Fibroblast of mammary gland (primary cell): ENCODE results near the gene FAAH.

Source experiments
- DNase-seq: peaks from one replicate; pipeline ENCODE4 v3.0.0-alpha.2; 2010; ENCODE audit warnings: low read depth
- H3K4me3 ChIP-seq: 2 replicates; pipeline ENCODE4 v1.5.1; 2011; ENCODE audit warnings: low read depth, mild to moderate bottlenecking, low read length, moderate library complexity; ENCODE audit not compliant: control insufficient read depth
- TF ChIP-seq, protein P1 (sequence below): conservative IDR thresholded peaks from 2 replicates; pipeline ENCODE4 v1.5.1; 2011; ENCODE audit warnings: low read depth, low read length, inconsistent platforms; ENCODE audit not compliant: control insufficient read depth, insufficient read depth

FAAH gene

DNA sequence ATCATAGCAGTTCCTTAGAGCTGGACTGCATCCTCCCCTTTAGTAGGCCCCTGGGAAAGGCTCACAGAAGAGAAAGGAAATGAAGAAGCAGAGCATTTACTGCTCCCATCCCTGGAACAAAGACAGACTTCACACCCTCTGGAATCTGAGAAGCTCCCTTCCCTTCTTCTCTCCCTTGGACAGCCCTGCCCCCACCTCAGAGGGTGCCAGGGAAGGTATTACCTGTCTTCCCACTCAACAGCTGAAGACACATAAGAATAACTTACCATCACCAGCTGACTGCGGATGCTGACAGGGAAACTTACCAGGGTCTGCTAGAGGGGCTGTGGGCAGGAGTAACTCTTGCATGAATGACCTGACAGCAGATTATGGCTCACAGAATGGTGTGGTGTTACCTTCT, 14.1 kb upstream of the FAAH start:
- DNase-seq: no peak
- TF ChIP-seq, protein P1, sequence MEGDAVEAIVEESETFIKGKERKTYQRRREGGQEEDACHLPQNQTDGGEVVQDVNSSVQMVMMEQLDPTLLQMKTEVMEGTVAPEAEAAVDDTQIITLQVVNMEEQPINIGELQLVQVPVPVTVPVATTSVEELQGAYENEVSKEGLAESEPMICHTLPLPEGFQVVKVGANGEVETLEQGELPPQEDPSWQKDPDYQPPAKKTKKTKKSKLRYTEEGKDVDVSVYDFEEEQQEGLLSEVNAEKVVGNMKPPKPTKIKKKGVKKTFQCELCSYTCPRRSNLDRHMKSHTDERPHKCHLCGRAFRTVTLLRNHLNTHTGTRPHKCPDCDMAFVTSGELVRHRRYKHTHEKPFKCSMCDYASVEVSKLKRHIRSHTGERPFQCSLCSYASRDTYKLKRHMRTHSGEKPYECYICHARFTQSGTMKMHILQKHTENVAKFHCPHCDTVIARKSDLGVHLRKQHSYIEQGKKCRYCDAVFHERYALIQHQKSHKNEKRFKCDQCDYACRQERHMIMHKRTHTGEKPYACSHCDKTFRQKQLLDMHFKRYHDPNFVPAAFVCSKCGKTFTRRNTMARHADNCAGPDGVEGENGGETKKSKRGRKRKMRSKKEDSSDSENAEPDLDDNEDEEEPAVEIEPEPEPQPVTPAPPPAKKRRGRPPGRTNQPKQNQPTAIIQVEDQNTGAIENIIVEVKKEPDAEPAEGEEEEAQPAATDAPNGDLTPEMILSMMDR: no peak
- H3K4me3 ChIP-seq: no peak overlapping the region

DNA sequence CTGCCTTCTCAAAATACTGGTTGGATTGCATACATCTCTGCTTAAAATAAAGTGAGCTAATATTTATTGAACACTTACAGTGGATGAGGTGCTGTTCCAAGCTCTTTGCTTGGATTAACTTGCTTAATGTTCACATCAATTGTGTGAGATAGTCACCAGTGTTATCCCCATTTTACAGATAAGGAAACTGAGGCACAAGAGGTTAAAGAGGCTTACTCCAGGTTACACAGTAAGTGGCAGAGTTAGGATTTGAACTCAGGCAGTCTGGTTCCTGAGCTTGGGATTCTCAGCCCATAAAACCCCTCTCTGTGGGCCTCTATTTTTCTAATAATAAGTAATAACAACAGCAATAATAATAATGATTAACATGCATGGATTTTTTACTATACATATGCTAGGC, 13.6 kb upstream of the FAAH start:
- H3K4me3 ChIP-seq: no peak overlapping the region
- DNase-seq: no peak
- TF ChIP-seq, protein P1: no peak

DNA sequence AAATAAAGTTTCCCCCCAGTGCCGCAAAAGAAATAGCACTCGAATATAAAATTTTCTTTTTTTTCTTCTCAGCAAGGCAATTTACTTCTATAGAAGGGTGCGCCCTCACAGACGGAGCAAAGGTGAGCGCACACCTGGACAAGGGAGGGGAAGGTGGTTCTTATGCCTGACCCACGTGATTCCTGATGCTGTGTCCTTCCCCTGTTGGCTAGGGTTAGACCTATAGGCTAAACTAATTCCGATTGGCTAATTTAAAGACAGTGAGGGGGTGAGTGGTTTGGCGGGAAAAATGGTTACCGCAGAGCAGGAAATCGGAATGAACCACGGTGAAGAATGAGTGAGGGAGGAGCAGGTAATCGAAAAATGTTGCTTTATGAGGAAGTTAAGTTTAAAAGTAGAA, 607 bp upstream of the FAAH start:
- DNase-seq: no peak
- TF ChIP-seq, protein P1: no peak
- H3K4me3 ChIP-seq: no peak overlapping the region

DNA sequence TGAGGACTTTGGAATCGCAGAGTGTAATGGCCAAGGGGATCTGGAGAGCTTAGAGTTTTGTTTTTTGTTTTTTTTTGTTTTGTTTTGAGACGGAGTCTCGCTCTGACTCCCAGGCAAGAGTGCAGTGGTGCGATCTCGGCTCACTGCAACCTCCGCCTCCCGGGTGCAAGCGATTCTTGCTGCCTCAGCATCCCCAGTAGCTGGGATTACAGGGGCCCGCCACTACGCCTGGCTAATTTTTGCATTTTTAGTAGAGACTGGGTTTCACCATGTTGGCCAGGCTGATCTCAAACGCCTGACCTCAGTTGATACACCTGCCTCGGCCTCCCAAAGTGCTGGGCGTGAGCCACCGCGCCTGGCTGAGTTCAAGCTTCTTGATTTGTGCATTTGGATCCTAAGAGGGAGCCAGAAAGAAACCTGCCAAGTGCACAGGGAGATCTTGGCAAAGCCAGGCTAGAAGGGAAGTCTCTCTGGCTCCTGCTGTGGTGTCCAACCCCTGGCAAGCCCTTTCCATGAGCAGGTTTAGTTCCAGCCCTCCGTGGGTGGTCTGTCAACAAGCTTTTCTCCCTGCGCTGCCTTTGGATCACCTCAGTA, 852 bp downstream of the FAAH start:
- DNase-seq: no peak
- TF ChIP-seq, protein P1: no peak
- no peak overlapping the region for H3K4me3 ChIP-seq

DNA sequence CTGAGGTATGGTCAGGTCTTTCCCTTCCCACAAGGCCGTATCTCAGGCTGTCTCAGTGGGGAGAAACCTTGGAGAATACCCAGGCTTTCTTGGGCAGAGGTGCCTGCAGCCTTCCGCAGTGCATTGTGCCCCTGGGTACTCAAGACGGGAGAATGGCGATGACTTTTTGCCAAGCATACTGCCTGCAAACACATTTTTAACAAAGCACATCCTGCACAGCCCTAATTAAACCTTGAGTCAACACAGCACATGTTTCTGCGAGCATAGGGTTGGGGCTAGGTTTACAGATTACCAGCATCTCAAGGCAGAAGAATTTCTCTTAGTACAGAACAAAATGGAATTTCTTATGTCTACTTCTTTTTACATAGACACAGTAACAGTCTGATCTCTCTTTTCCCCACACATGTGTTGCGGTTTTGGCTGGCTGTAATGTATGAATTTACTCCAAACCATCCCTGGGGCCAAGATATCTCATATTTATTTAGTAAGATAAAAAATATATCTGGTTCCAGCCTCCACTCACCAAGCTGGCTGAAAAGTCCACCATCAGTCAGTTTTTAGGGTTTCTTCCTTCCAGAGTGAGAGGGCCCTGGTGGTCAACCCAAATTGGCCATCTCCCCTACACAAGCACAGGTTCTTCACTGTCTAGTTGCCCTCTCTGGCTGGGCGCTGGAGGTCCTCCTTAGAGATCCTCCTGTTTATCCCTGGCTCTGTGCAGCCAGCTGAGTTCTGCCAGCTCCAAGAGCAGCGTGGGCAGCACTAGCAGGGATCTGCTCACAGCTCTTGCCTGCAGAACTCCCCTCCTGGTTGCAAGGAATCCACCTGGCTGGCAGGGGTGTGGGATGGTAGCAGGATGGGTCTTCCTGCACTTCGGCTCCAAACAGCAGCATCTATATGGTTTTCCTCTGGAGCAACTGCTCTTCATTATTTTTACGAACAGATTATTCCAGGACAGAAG, 2.6 kb downstream of the FAAH start:
- DNase-seq: no peak
- TF ChIP-seq, protein P1: no peak
- H3K4me3 ChIP-seq: no peak overlapping the region

DNA sequence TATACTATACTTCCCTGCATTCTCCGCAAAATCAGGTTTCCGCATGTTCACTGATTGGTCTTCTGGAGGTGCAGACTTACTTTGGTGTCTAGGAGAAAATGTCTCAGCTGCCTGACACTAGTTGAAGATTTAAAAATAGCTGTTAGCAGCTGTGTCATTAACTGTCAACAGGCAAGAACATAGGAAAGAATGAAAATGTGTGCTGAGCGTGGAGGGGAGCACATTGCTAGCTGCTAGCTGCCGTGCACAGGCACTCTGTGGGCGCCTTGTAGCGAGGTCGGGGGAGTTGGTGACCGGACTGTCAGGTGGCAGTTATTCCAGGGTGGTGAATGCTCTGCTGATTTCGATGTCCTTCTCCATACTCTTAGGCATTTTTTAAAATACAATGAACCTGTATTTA, 5.2 kb downstream of the FAAH start:
- TF ChIP-seq, protein P1: no peak
- H3K4me3 ChIP-seq: no peak overlapping the region
- DNase-seq: no peak
